ENCODE measurements around the gene WDR27.

The WDR27 gene

DNA sequence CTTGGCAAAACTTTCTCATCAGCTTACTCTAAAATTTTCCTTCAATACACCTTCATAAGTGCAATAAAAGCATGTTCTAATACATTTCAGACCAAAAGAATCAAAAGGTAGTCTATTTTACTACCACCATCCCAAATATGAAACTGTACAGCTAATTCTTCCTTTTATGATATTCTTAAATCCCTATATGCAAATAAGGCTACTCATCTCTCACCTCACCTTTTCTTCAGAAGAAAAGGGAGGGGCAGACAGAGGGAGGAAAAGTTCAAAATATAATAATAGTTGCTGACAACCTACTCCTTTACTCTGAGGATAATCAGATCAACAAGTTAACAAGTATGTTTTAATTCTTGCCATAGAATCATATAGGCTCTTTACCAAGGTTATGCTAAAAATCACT, 7.5 kb upstream of the WDR27 start:
- DNase-seq = no peak

DNA sequence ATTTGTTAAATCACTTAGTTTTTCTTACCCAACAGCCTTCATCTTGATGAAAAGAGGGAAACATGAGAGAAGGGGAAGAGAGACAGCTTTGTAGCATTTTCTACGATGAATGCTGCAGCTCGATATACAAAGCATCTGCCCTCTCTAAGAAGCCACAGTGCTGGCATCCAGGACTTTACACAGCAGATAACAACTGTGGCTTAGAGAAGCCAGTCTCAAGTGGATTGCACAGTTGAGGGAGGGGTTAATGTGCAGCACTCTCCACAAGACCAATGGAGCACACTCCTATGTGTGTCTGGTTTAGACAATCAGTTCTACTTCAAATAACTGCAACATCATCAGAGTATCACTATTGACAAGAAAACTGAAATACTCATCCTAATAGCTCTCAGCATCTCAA, 5.9 kb upstream of the WDR27 start:
- no peak for DNase-seq

GRCh38 chr6:169702840-169703246, 1.0 kb upstream of the WDR27 start:
- DNase-seq = no peak

DNA sequence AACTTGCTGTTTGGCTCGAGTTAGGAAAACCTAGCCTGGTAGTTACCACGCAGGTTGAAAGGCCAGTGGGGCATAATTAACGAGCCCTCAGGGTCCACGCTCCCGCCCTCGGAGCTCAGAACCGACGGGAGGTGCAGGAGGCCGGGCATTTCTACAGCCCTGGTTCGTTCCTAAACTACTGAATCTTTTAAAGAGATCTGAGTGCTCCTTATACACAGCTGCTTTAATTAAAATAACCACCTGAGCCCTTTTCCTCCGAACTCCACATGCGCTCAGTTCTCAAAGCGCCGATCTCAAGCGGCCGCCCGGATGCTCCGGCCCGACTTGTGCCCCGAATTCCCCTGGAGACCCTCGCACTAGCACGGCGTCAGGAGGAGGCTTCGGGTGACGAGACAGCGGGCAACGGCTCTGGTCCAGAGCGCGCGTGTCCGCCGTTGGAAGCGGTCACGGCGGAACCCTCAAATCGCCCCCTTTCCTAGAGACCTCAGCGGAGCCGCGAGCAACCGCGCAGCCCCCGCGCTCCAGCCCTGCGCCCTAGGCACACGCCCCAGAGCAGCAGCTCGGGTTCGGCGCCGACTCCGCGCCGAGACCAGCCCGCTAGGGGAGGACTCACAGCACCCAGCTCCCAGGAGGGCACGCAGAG, 397 bp downstream of the WDR27 start:
- peak; percentile 60 for DNase-seq

DNA sequence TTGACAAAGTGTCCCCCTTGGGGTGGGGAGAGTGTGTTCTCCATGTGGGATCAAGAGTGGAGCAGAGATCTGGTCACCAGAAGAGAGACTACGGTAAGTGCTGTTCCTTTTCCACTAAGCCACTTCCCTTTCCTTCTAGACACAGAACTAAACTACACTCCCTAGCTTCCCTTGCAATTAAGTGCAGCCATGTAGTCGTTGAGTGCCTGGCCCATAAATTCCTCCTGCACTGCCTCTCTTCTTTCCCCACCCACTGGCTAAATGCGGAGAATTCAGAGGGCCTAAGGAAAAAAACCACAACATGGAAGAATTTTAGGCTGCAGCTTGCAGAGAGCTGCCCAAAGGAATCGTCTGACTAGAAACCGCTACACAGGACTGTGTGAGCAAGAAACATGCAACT, 1.5 kb downstream of the WDR27 start:
- DNase-seq = no peak

DNA sequence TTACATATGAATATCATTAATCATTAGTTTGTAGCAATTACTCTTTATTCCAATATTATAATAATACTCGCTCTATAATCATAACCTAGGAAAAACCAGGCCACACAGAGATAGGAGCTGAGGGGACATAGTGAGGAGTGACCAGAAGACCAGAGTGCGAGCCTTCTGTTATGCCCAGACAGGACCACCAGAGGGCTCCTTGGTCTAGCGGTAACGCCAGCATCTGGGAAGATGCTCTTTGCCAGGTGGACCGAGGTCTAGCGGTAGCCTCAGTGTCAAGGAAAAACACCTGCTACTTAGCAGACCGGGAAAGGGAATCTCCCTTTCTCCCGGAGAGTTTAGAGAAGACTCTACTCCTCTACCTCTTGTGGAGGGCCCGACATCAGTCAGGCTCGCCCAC, 4.7 kb downstream of the WDR27 start:
- DNase-seq = peak; percentile 2

GRCh38 chr6:169695131-169695530, 6.7 kb downstream of the WDR27 start:
- no peak for DNase-seq

- no peak for DNase-seq
Measured at GRCh38 chr6:169692516-169692915, 9.3 kb downstream of the WDR27 start.

- DNase-seq = no peak
Measured at GRCh38 chr6:169691260-169691659, 10.6 kb downstream of the WDR27 start.

- DNase-seq = no peak
Measured at GRCh38 chr6:169689287-169689686, 12.5 kb downstream of the WDR27 start.

DNA sequence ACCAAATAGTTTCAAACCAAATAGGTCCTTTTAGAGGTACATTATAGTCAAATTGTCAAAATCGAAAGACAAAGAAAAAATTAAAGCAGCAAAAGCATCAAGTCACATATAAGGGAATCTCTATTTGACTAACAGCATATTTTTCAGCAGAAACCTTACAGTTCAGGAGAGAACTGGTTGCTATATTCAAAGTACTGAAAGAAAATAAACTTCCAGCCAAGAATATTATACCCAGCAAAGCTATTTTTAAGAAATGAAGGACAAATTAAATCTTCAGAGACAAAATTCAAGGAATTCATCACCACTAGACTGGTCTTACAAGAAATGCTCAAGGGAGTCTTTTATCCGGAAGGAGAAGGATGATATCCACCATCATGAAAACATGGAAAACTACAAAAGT, 16.0 kb downstream of the WDR27 start:
- DNase-seq = no peak

- DNase-seq = no peak
Measured at GRCh38 chr6:169684056-169684455, 17.8 kb downstream of the WDR27 start.

DNA sequence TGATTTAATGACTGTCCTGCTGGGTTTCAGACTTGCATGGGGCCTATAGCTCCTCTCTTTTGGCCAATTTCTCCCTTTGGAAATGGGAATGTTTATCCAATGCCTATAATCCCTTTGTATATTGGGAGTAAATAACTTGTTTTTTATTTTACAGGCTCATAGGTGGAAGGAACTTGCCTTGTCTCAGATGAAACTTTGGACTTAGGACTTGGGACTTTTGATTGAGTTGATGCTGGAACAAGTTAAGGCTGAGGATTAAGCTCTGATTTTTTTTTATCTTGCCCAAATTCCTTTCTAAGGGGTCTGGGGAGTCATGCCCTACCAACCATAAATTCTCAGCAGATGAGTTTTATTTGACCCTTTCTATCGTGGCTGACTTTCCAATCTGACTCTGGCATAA, 23.5 kb downstream of the WDR27 start:
- no peak for DNase-seq

- no peak for DNase-seq
Measured at GRCh38 chr6:169677096-169677495, 24.7 kb downstream of the WDR27 start.

DNA sequence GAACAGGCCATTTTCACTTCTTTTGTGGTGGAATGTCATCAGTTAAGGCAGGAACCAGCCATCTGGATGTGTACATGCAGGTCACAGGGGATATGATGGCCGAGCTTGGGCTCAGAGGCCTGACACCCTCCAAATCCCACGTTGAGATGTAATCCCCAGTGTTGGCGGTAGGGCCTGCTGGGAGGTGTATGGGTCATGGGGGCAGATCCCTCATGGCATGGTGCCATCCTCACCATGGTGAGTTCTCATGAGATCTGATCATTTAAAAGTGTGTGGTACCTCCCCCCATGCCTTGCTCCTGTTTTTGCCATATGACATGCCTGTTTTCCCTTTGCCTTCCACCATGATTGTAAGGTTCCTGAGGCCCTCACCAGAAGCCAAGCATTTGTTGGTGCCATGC, 26.8 kb downstream of the WDR27 start:
- DNase-seq = no peak

DNA sequence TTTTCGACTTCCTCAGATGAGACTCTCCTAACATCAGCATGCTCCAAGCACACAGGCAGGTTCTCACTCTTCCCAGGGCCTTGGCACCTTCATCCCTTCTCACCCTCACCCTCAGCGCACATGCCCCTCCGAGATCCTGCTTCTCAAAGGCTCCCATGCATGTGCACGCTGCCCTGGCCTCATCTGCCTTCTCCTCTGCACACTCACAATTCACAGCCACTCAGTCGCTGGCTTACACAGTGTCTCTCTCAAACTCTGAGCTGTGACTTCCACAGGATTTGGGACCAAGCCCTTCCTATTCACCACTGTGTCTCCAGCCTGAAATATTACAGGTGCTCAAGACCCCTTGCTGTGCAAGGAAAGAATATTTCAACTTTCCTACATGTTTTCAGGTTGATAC, 30.3 kb downstream of the WDR27 start:
- no peak for DNase-seq

- DNase-seq = no peak
Measured at GRCh38 chr6:169669889-169670288, 31.9 kb downstream of the WDR27 start.

DNA sequence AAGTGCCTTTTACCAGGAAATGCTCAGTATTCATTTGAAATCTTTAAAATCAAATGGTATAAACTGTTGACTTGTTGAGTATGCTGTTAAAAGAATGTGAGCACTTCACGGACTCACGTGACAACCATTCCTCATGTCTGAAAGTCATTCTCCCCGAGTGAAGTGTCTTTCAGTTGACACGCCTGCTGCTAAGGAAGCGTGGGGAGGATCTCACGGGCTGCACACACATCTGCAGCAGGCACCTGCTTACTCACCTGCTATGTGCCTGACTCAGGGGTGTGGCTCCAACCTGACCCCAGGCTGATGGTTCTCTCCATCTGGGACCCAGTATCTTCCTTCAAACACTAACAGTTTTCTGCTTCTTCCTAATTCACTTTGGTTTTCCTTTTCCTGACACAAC, 32.7 kb downstream of the WDR27 start:
- no peak for DNase-seq

DNA sequence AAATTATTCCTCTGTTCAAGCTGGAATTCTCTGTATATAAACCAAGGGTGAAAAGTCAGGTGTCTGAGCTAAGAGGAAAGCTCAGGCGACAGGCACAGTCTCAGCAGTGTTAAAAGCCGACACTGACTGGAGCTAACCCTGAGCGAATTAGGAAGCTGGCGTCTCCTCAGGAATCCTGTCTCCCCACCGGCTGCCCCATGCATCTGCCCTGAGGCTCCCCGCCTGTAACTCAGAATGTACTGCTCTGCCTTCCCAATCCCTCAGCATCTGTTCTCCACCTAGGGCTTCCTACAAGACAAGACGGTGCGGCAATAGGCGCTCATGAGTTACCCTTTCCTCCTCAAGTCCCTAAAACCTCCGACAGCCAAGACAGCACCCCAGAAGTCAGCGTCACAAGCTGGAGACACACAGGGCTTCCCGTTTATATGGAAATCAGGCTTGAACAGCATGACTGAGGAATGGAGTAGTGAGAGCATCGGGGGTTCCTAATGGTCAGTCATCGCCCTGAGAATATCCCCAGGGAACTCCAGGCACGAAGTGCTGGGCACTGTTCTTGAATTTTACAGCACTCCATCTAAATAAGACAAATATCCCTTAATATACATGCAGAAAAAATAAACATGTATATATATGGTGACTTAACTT, 33.5 kb downstream of the WDR27 start:
- no peak for DNase-seq

DNA sequence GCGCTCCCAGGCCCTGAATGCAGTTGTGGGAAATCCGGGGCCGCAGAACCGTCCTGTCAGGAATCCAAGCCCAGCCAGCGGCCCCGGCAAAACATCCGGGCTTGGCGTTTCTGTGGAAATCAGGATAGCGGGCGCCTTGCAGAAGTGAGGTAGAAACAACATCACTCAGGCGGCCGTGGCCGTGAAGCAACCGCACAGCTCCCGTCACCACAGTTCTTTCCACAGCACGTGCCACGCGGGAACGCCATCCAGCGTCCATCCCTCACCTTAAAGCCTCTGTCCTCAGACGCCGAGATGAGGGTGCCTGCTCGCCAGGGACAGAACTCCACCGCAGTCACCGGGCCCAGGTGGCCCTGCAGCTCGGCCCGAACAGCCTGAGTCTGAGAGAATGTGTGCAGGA, 34.1 kb downstream of the WDR27 start:
- DNase-seq = no peak

DNA sequence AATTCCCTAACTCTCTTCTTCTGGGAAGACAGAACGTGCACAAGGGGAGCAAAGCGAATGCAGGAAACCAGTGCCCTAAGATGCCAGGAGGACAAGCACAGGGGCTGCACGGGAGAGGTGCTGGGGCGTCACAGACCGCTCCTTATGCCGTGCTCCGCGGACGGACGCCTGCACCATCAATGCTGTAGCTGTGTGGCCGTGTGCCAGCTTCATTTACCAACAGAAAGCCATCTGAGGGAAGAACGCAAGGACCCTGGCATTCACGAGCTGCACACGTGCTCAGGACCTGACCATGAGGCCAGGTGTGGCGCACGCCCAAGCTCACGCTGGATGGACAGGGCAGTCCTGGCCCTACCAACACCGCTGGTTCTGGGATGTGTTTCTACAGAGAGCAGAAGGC, 35.4 kb downstream of the WDR27 start:
- DNase-seq = no peak

- no peak for DNase-seq
Measured at GRCh38 chr6:169665289-169665688, 36.5 kb downstream of the WDR27 start.

DNA sequence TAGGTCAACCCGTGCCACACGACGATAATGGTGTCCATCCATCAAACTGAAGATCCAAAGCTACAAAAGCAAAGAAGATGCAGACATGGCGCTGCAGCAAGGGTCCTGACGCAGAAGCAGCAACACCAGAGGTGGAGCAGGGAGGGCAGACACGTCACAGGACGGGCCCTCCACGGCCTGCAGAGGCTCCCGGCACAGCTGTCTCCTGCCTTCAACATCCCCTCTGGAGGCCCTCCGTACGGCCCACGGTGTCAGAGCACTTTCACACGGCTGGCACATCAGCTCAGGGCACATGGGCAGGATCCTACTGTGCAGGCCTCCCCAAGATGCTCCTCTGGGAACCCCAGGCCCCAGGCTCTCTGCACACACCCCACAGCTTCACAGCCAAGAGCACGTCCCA, 37.6 kb downstream of the WDR27 start:
- DNase-seq = no peak

DNA sequence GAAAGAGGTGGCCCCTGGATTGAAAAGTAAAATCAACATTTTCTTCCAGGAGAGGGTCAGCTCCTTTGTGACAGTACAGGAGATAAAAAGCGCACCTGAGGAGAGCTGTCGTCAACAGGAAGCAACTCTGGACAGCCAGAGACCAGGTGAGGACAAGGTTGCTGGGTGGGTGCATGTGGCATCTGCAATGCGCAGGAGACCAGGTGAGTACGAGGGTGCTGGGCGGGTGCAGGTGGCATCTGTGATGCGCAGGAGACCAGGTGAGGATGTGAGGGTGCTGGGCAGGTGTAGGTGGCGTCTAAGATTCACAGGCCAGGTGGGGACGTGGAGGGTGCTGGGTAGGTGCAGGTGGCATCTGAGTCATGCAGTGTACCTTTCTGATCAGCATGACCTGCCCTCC, 38.4 kb downstream of the WDR27 start:
- DNase-seq = no peak

DNA sequence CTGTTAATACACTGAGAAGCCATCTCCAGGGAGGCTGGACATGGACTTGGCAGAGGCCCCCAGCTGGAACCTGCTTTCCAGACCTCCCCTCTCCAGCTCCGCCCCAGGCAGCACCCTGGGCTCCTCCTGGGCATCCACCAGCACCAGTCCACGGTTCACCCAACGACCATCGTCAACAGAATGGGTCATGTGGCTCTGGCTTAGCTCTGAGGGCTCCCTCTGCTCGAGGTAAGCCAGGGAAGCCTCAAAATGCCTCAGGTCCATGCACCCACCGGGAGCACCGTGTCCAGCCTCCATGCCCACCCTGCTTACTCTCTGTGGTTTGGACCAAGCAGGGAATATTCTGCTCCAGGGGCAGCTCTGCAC, 40.5 kb downstream of the WDR27 start:
- no peak for DNase-seq
